GM21447 (cell line): ENCODE data around the gene ZNF512.
A peak's percentile ranks its signal among the peaks of the same experiment; 100 is the strongest.
"Not testable (repeated sequence)": the region's sequence is repeated elsewhere in the genome, so short reads cannot be mapped to it uniquely, and the experiment has no call there.

Source experiments
- ATAC-seq: cut with Tn5 transposase; IDR thresholded peaks from one replicate; pipeline ENCODE4 v1.9.1; 2021; ENCODE audit not compliant: unreplicated experiment

ZNF512 gene

DNA sequence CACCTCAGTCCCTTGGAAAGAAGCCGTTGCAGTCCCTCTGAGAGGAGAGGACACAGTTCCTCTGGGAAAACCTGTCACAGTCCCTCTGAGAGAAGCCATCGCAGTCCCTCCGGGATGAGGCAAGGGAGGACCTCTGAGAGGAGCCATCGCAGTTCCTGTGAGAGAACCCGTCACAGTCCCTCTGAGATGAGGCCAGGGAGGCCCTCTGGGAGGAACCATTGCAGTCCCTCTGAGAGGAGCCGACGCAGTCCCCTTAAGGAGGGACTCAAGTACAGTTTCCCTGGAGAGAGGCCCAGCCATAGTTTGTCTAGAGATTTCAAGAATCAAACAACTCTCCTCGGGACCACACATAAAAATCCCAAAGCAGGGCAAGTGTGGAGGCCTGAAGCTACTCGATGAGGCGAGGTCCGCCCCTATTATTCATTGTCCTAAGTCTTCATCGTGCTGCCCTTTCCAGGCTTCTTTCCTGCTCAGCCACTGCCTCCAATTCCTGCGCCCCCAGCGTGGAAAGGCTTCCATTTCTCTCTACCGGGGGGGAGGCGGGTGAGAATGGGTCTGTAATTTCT is 630 bp upstream of the ZNF512 start:
- no peak for ATAC-seq

GRCh38 chr2:27583390-27583915 is 611 bp downstream of the ZNF512 start:
- ATAC-seq: peak; percentile 6

GRCh38 chr2:27584597-27584996 is 1.8 kb downstream of the ZNF512 start:
- no peak for ATAC-seq

GRCh38 chr2:27587025-27587424 is 4.2 kb downstream of the ZNF512 start:
- ATAC-seq: no peak

DNA sequence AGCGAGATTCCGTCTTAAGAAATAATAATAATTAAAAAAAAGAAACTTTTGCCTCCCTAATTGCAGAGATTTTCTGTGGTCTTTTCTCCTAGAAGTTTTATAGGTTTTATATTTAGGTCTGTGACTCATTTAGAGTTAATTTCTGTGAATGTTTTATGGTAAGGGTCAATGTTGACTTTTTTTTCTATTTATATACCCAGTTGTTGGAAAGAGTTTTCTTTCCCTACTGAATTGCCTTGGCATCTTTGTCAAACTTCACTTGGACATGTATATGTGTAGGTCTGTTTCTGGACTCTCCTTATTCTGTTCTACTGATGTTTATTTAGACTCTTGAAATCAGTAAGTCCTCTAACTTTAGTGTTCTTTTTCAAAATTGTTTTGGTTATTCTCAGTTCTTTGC is 5.5 kb downstream of the ZNF512 start:
- ATAC-seq: no peak

DNA sequence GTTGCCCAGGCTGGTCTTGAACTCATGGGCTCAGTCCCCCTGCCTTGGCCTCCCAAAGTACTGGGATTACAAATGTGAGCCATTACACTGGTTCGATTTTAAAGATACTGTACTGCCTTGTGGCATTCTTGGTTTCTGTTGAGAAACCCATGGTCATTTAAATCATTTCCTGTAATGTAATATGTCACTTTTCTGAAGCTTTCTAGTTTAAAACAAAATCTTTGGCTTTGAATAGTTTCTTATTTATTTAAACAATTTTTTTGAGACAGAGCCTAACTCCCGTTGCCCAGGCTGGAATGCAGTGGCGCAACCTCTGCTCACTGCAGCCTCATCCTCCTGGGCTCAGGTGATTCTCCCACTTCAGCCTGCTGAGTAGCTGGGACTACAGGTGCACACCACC is 8.9 kb downstream of the ZNF512 start:
- no peak for ATAC-seq

DNA sequence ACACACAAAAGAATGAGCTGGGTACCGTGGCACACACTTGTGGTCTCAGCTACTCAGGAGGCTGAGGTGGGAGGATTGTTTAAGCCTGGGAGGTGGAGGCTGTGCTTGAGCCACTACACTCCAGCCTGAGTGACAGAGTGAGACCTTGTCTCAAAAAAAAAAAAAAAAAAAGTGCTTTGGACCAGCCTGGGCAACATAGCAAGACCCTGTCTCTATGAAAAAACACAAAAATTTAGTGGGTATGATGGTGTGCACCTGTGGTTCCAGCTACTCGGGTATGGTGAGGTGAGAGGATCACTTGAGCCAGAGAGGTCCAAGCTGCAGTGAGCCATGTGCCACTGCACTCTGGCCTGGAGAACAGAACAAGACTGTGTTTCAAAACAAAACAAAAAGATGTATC is 10.4 kb downstream of the ZNF512 start:
- ATAC-seq: no peak

DNA sequence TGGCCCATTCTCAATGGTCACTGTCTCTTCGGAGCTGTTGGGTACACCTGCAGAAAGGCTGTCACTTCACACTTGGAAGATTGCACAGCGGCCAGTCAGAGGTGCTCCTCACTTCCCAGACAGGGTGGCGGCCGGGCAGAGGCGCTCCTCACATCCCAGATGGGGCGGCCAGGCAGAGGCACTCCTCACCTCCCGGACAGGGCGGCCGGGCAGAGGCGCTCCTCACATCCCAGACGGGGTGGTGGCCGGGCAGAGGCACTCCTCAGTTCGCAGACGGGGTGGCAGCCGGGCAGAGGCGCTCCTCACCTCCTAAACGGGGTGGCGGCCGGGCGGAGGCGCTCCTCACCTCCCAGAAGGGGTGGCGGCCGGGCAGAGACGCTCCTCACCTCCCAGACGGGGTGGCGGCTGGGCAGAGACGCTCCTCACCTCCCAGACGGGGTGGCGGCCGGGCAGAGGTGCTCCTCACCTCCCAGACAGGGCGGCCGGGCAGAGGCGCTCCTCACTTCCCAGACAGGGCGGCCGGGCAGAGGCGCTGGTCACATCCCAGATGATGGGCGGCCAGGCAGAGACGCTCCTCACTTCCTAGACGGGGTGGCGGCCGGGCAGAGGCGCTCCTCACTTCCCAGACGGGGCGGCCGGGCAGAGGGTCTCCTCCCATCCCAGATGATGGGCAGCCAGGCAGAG is 11.3 kb downstream of the ZNF512 start:
- ATAC-seq: not testable (repeated sequence)

GRCh38 chr2:27595412-27595811 is 12.6 kb downstream of the ZNF512 start:
- ATAC-seq: not testable (repeated sequence)

DNA sequence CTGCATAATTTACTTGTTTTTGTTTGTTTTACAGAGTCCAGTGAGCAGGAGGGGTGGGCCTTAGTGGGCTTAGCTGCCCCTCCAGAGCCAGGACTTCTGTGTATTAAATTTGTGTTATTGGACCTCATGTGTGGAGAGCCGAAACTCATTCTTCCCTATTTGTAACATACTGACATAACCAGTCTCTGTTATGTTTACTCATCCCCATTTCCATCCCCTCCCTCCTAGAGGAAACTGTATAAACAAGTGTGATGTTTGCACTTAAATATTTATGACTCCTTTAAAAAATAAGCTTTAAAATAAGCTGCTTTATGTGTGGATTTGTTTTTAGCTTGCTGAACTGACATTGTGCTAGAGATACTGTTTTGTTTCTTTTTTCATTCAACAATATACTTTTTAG is 13.8 kb downstream of the ZNF512 start:
- no peak for ATAC-seq

DNA sequence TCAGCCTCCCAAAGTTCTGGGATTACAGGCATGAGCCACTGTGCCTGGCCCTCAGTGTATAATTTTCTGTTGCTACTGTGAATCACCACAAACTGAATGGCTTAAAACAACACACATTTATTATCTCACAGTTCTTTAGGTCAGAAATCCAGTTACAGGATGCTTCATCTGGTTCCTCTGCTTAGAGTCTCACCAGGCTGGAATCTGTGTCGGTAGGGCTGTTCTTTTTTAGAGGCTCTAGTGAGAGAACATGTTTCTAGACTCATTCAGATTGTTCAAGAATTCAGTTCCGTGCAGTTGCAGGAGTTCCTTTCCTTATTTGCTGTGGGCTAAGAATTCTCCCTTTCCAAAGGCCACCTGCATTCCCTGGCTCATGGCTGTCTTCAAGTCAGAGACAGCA is 23.8 kb downstream of the ZNF512 start:
- ATAC-seq: no peak

- ATAC-seq: no peak
Measured at GRCh38 chr2:27613985-27614384, 31.1 kb downstream of the ZNF512 start.

GRCh38 chr2:27615316-27615715 is 32.5 kb downstream of the ZNF512 start:
- ATAC-seq: no peak

DNA sequence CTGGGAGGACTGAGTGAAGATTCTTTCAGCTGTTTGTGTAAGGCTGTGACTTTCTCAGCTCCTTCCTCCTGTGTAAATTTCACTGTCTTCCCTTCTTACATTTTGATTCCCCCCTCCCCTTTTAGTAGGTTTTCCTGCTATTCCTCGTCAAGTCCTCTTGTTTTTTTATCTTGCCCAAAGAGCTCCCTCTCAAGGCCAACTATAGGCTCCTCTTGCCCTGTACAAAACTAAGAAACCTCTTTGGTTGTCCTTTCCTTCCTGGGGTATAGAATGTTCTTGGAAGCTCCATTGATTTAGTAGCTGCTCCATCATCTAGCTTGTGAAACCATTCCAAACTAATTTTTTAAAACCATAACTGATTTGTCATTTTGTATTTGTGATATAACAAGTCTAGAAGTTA is 38.7 kb downstream of the ZNF512 start:
- no peak for ATAC-seq

DNA sequence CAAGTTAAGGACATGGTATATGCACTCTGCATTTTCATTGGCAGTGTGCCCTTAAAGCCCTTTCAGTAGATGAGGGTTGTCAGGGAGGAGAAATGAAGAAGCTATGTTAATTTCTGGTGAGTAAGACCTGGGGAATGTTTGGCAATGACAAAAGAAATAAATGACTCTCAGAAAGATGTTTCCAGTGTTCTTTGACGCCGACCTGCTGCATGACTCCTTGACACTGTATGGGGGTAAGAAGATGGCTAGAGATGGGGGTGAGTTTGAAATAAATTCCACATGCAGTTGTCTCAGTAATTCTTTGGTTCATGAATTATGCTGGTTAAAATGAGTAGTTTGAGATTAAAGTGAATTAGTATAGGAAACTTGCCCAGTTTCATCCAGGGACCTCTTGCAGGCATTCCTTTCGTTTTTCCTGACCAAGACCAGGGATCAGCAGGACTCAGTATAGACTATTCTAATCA is 40.1 kb downstream of the ZNF512 start:
- no peak for ATAC-seq

GRCh38 chr2:27624943-27625342 is 42.1 kb downstream of the ZNF512 start:
- ATAC-seq: no peak

DNA sequence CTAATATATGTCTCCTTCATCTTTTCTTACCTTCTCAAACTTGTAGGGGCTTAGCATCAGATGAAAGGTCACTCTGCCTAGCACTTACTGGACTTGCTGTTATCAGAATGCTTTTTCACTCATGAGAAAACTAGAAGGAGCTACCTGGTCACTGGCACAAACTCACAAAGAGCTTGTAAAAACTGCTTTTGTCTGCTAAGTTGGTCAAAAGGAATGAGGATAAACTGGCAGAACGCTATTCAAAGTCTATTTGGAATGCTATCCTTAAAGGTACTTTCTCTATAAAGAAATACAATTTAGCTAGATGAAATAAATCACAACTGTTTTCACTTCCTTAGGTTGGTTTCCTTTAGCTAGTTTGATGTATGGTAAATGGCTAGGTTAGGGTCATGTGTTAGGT is 43.5 kb downstream of the ZNF512 start:
- ATAC-seq: not testable (repeated sequence)

- ATAC-seq: not testable (repeated sequence)
Measured at GRCh38 chr2:27626921-27627320, 44.1 kb downstream of the ZNF512 start.

DNA sequence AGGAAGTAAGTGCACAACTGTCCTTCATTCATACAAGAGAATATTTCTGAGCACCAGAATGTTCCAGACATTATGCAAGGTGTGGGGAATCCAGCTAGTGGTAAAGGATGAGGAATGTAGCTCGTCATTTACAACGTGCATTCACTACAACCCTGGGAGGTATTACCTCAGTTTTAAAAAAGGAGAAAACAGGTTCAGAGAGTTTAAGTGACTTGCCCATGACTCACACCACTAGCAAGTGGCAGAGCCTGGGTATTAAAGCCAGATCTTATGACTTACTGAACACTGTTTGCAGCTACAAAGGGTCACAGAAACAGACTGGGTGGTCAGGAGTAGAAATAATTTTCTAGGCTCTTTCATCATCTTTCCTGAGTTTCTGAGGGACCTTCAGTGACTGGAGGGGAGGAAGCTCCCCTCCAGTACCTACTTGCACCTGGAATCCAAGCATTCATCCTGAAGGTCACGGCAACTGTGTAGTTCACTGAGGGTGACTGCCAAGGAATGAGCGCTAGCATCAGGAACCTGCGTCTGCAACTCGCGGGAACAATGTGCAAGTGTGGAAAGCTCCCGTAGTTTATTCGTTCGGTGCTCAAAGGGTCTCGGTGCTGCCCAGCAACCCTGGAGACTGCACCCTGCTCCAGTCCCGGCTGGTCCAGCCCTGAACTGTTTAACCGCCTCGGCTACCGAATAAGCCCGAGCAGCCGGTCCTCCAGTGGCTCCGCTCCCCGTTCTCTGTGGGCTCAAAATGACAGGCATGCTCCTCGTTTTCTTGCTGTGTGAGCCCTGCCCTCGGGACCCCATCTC is 45.3 kb downstream of the ZNF512 start:
- no peak for ATAC-seq

- peak; percentile 99 for ATAC-seq
Measured at GRCh38 chr2:27628767-27629709, 46.2 kb downstream of the ZNF512 start, which contains the start of the genes CCDC121 and GPN1. CCDC121 (minus strand) TSS chr2:27629012; CDS start chr2:27627799, 1,213 bp downstream. GPN1 (plus strand) TSS chr2:27629050; CDS start chr2:27629059, 9 bp downstream.
